ENCODE data around the gene CYB561. TPM values are rescaled to one million over a fixed set of nuclear protein-coding genes. Genes with fewer than 3 reads are reported as not detected.

Gene CYB561
- total RNA-seq, 1 experiment from 2014 or later, result 125 TPM

DNA sequence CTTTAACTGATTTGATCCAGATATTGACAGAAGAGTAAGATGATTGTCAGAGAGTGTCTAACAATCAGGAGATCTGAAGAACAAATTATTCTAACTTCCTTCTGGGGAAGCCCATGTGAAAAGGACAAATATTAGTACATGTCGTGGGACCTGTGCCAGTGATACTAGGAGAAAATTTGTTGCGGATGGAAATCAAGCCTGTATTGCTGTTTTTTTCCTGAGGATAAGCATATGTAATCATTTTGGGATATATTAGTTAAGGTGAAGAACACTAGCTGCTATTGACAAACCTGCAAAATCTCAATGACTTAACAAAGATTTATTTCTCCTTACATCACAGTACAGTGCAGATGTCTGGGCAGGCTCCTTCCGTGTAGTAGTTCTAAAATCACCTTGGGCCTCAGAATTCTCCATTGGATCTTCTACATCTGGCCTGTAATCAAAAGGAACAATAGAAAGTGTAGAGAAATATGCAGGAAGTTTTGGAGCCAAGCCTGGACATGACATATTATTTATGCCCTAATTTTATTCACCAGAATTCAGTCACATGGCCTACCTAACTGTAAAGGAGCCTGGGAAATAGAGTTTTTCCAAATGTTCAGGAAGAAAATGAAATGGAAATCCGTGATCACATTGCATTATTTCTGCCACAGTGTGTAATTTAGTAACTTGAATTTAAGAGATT is 58.3 kb downstream of the CYB561 start:
- Histone ChIP-seq H2AFZ (ENCODE audit: low read length) (no peak overlapping the region), H3K9me2 (replicated peaks; ENCODE audit: low read length) (no peaks in the 10 kb centered on the region), H3K4me1 (ENCODE audit: insufficient read depth, low read length) (no peaks in the 10 kb centered on the region), H3K27me3 (ENCODE audit: low read length) (no peaks in the 10 kb centered on the region), H3K36me3 (ENCODE audit: low read depth, low read length) (0 out of 2 replicates have a peak, but pooled peaks cover 4% of the 10 kb centered on the region), H3K4me3 (ENCODE audit: low read length) (no peak overlapping the region), H3K27ac (ENCODE audit: low read length) (no peak overlapping the region), H3K9me3 (ENCODE audit: low read length) (no peaks in the 10 kb centered on the region), H4K20me1 (ENCODE audit: low read length) (no peaks in the 10 kb centered on the region), H3K79me2 (ENCODE audit: low read length) (no peaks in the 10 kb centered on the region), H3F3A (ENCODE audit: low read length, unreplicated experiment) (no peaks in the 10 kb centered on the region), H3K9ac (ENCODE audit: low read length) (no peak overlapping the region), H3K4me2 (ENCODE audit: low read length) (no peak overlapping the region)
- TF ChIP-seq, protein P1, sequence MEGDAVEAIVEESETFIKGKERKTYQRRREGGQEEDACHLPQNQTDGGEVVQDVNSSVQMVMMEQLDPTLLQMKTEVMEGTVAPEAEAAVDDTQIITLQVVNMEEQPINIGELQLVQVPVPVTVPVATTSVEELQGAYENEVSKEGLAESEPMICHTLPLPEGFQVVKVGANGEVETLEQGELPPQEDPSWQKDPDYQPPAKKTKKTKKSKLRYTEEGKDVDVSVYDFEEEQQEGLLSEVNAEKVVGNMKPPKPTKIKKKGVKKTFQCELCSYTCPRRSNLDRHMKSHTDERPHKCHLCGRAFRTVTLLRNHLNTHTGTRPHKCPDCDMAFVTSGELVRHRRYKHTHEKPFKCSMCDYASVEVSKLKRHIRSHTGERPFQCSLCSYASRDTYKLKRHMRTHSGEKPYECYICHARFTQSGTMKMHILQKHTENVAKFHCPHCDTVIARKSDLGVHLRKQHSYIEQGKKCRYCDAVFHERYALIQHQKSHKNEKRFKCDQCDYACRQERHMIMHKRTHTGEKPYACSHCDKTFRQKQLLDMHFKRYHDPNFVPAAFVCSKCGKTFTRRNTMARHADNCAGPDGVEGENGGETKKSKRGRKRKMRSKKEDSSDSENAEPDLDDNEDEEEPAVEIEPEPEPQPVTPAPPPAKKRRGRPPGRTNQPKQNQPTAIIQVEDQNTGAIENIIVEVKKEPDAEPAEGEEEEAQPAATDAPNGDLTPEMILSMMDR (conservative IDR thresholded peaks at IDR 0.05; ENCODE audit: low read depth, low read length), result no peak
- TF ChIP-seq EZH2 (IDR thresholded peaks at IDR 0.05; ENCODE audit: low read length, unreplicated experiment), result no peak
- no peak for TF ChIP-seq EZH2phosphoT487 (IDR thresholded peaks at IDR 0.05; ENCODE audit: borderline replicate concordance, low read length)
- BruUV-seq (replicated peaks), result no TSS peak
- DNase-seq (no peak), ATAC-seq (no peak)
- ChIA-PET POLR2A (ENCODE audit: unreplicated experiment) (no interaction called here), CTCF (no interaction called here)
- intact Hi-C loops (cut with micrococcal nuclease), result no loop called here

DNA sequence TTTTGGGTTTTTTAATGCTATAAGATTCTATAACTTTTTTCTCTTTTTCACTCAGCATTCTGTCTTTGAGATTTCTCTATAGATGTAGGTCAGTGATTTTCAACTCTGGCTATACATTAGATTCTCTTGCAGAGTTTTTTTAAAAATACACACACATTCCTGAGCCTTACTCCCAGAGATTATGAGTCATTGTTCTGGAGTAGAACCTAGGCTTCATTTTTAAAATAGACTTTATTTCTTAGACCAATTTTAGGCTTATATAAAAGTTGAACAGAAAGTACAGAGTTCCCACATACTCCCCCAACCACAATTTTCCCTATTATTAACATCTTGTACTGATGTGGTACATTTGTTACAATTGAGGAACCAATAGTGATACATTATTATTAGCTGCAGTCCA is 63.3 kb downstream of the CYB561 start:
- DNase-seq (peak; percentile 37), ATAC-seq (peak; percentile 73)
- ChIA-PET POLR2A (ENCODE audit: unreplicated experiment) (no interaction called here), CTCF (no interaction called here)
- Histone ChIP-seq H3K9me3 (ENCODE audit: low read length) (no peaks in the 10 kb centered on the region), H3K27ac (ENCODE audit: low read length) (no peak overlapping the region), H3K9me2 (replicated peaks; ENCODE audit: low read length) (no peaks in the 10 kb centered on the region), H3K9ac (ENCODE audit: low read length) (no peak overlapping the region), H3K27me3 (ENCODE audit: low read length) (no peaks in the 10 kb centered on the region), H3K4me1 (ENCODE audit: insufficient read depth, low read length) (no peaks in the 10 kb centered on the region), H3K4me3 (ENCODE audit: low read length) (no peak overlapping the region), H3K36me3 (ENCODE audit: low read depth, low read length) (peaks cover 3% of the 10 kb centered on the region; the same call in 1 of the 2 replicates), H2AFZ (ENCODE audit: low read length) (no peak overlapping the region), H3K4me2 (ENCODE audit: low read length) (no peak overlapping the region), H3K79me2 (ENCODE audit: low read length) (no peaks in the 10 kb centered on the region), H3F3A (ENCODE audit: low read length, unreplicated experiment) (no peaks in the 10 kb centered on the region), H4K20me1 (ENCODE audit: low read length) (no peaks in the 10 kb centered on the region)
- no TSS peak for BruUV-seq (replicated peaks)
- TF ChIP-seq, protein P1 (conservative IDR thresholded peaks at IDR 0.05; ENCODE audit: low read depth, low read length), result no peak
- TF ChIP-seq EZH2phosphoT487 (IDR thresholded peaks at IDR 0.05; ENCODE audit: borderline replicate concordance, low read length) (no peak), EZH2 (IDR thresholded peaks at IDR 0.05; ENCODE audit: low read length, unreplicated experiment) (no peak)
- intact Hi-C loops (cut with micrococcal nuclease), result no loop called here

Other genes starting within 250 kb of the CYB561 start
- gene ACE, start 30.8 kb upstream of the CYB561 start, total RNA-seq (2014; rRNA removed), result 8.7 and 9.1 TPM in 2 replicates
- gene KCNH6, start 77.1 kb upstream of the CYB561 start, total RNA-seq (2014; rRNA removed), result not detected in 2 replicates
- gene DCAF7, start 104.2 kb upstream of the CYB561 start, total RNA-seq (2014; rRNA removed), result 46.5 and 55.5 TPM in 2 replicates
- 47.9 and 70.0 TPM in 2 replicates for gene TACO1, start 154.6 kb upstream of the CYB561 start, total RNA-seq (2014; rRNA removed)
- 27.1 and 36.1 TPM in 2 replicates for gene MAP3K3, start 176.1 kb upstream of the CYB561 start, total RNA-seq (2014; rRNA removed)